A549 (cell line): Measurements from ENCODE around the gene WSCD1. TPM values are rescaled to one million over a fixed set of nuclear protein-coding genes. Genes with fewer than 3 reads are reported as not detected.

Source experiments
- ATAC-seq, 2 experiments: fragments of 200-7000 bp in 1 of 2; fragments of >200 bp in 1 of 2; cut with Nextera tagmentation in 1 of 2; cut with Tn5 transposase in 1 of 2; 3 replicates each; pipeline versions ENCODE4 v1.8.0 to v1.9.1; 2018 to 2020; ENCODE audit warnings: mild to moderate bottlenecking in 1 of 2, moderate library complexity in 1 of 2
- CTCF ChIA-PET: fragments of 300-600 bp; sonication (Branson Sonifier 250); formaldehyde crosslinking; extraction: SDS; loops from one replicate; lab custom pipeline; 2021; ENCODE audit warnings: antibody characterized with exemption, inconsistent platforms; lab: Yijun Ruan, JAX
- POLR2A ChIA-PET: fragments of 350-600 bp; formaldehyde crosslinking; extraction: SDS; loops from one replicate; lab custom pipeline; 2021; ENCODE audit warnings: antibody characterized with exemption, inconsistent platforms; lab: Yijun Ruan, JAX
- DNase-seq, 2 experiments: peaks; one replicate each; pipeline versions ENCODE4 v3.0.0 to v3.0.0-alpha.2; 2011 to 2016; ENCODE audit warnings: low read depth in 1 of 2, low spot score in 1 of 2
- FAIRE-seq: peaks from 2 replicates; lab custom pipeline; 2011; peaks lifted over from hg19 to GRCh38; lab: Jason Lieb, UNC
- H3K27ac ChIP-seq, 2 experiments: fragments of >200 bp; sonication (Bioruptor Twin); formaldehyde crosslinking; 3 replicates each; pipeline ENCODE4 v1.5.1; 2016 to 2017
- H3K4me1 ChIP-seq: fragments of >200 bp; sonication (Bioruptor Twin); formaldehyde crosslinking; 3 replicates; pipeline ENCODE4 v1.6.1; 2016
- H3K4me2 ChIP-seq: fragments of >200 bp; sonication (Bioruptor Twin); formaldehyde crosslinking; 3 replicates; pipeline ENCODE4 v1.6.1; 2016
- H3K4me3 ChIP-seq: fragments of >200 bp; sonication (Bioruptor Twin); formaldehyde crosslinking; 3 replicates; pipeline ENCODE4 v1.5.1; 2016
- H3K9me3 ChIP-seq: fragments of >200 bp; sonication (Bioruptor Twin); formaldehyde crosslinking; 3 replicates; pipeline ENCODE4 v1.6.1; 2016
- ATOH8 ChIP-seq: fragments of 250-450 bp; sonication (Bioruptor Pico); IDR thresholded peaks from 2 replicates; pipeline ENCODE4 v1.5.0; 2020; ENCODE audit warnings: low read depth, mild to moderate bottlenecking, moderate library complexity
- CBX2 ChIP-seq: fragments of 200-600 bp; sonication (generic); IDR thresholded peaks from 2 replicates; pipeline ENCODE4 v1.6.1; 2016; ENCODE audit warnings: low read depth, mild to moderate bottlenecking, borderline replicate concordance
- CTCF ChIP-seq: fragments of >200 bp; sonication (Bioruptor Twin); formaldehyde crosslinking; IDR thresholded peaks from 3 replicates; pipeline ENCODE4 v1.5.1; 2016
- ESRRA ChIP-seq: fragments of 150-350 bp; IDR thresholded peaks from 2 replicates; pipeline ENCODE4 v1.6.1; 2014; ENCODE audit warnings: mild to moderate bottlenecking, low read length, borderline replicate concordance
- FOSB ChIP-seq: fragments of 250-450 bp; sonication (Bioruptor Pico); IDR thresholded peaks from 2 replicates; pipeline ENCODE4 v1.5.0; 2020; ENCODE audit warnings: mild to moderate bottlenecking, moderate library complexity
- FOSL2 ChIP-seq, 2 experiments: fragments of 450-650 bp in 1 of 2; fragments of >200 bp in 1 of 2; sonication (Bioruptor Twin) in 1 of 2; formaldehyde crosslinking; IDR thresholded peaks; 2 replicates each; pipeline versions ENCODE4 v1.5.0 to v1.6.1; 2016 to 2020; ENCODE audit warnings: mild to moderate bottlenecking in 1 of 2, moderate library complexity in 1 of 2
- FOXS1 ChIP-seq: fragments of 250-450 bp; sonication (Bioruptor Pico); IDR thresholded peaks from 2 replicates; pipeline ENCODE4 v1.5.0; 2020; ENCODE audit warnings: mild to moderate bottlenecking, moderate library complexity
- HOXB13 ChIP-seq: fragments of 250-450 bp; sonication (Bioruptor Pico); IDR thresholded peaks from 2 replicates; pipeline ENCODE4 v1.5.0; 2020; ENCODE audit warnings: low read depth, mild to moderate bottlenecking, moderate library complexity
- JUN ChIP-seq, 2 experiments: fragments of >200 bp; sonication (Bioruptor Twin); formaldehyde crosslinking; IDR thresholded peaks; 2 replicates in 1 of 2; 3 replicates in 1 of 2; pipeline ENCODE4 v1.6.1; 2016 to 2017
- MAX ChIP-seq: IDR thresholded peaks from 2 replicates; pipeline ENCODE4 v1.6.1; 2012
- MYC ChIP-seq: IDR thresholded peaks from 2 replicates; pipeline ENCODE4 v1.6.1; 2012; ENCODE audit warnings: mild to moderate bottlenecking, inconsistent platforms, low read length, improper control_type of control experiment, borderline replicate concordance
- PBX3 ChIP-seq: IDR thresholded peaks from 2 replicates; pipeline ENCODE4 v1.6.1; 2012
- RCOR1 ChIP-seq: fragments of 150-350 bp; IDR thresholded peaks from 2 replicates; pipeline ENCODE4 v1.6.1; 2014; ENCODE audit warnings: antibody characterized with exemption, low read length, low read depth
- ZFP36 ChIP-seq: fragments of 450-650 bp; IDR thresholded peaks from 2 replicates; pipeline ENCODE4 v1.6.1; 2014; ENCODE audit warnings: borderline replicate concordance; ENCODE audit not compliant: partially characterized antibody
- ZNF302 ChIP-seq: fragments of 250-450 bp; sonication (Bioruptor Pico); IDR thresholded peaks from 2 replicates; pipeline ENCODE4 v1.9.0; 2021; ENCODE audit warnings: inconsistent platforms, mild to moderate bottlenecking, moderate library complexity
- ZSCAN20 ChIP-seq: fragments of 250-450 bp; sonication (Bioruptor Pico); IDR thresholded peaks from 2 replicates; pipeline ENCODE4 v1.8.0; 2022; ENCODE audit warnings: mild to moderate bottlenecking, moderate library complexity
- WGBS: methylation state at CpG from one replicate; pipeline ENCODE4 v1.1.6; 2017; ENCODE audit errors: missing lambda C conversion rate; 5-methylcytosine and 5-hydroxymethylcytosine counted together
- polyA minus RNA-seq: library from RNA; depleted of rRNA, polyadenylated mRNA; stranded (reverse); fragments of >200 nt; gene quantifications from 2 replicates; pipeline ENCODE4 v1.2.3, GENCODE V29; 2011; rRNA and poly(A)+ RNA removed
- polyA plus RNA-seq, 4 experiments: library from polyadenylated mRNA; depleted of rRNA in 3 of 4; stranded (reverse); fragments of >200 nt; fragmentation: RNase III in 1 of 4; extraction: RNeasy Plus Mini Kit Qiagen cat#74134 plus additional on column Dnase treatment in 1 of 4; gene quantifications; 2 replicates in 3 of 4; 3 replicates in 1 of 4; pipeline ENCODE4 v1.2.3, GENCODE V29; 2011 to 2017
- TF ChIP-seq, protein P1 (sequence below): fragments of 150-350 bp; IDR thresholded peaks from 2 replicates; pipeline ENCODE4 v1.6.1; 2014; ENCODE audit warnings: low read depth, mild to moderate bottlenecking, low read length

WSCD1 gene
- 1.6 and 1.9 TPM in 2 replicates for polyA plus RNA-seq (2011; rRNA removed)
- 2.2 and 2.6 TPM in 2 replicates for polyA plus RNA-seq (2012; cell fraction: cytosol; rRNA removed)
- polyA plus RNA-seq (2012; cell fraction: nucleus; rRNA removed): 3.0 and 4.0 TPM in 2 replicates
- 0.96 to 1.6 TPM (median 0.96 TPM) in 3 replicates for polyA plus RNA-seq (2017; fragmentation: RNase III; extraction: RNeasy Plus Mini Kit Qiagen cat#74134 plus additional on column Dnase treatment)
- 2.2 and 2.4 TPM in 2 replicates for polyA minus RNA-seq

DNA sequence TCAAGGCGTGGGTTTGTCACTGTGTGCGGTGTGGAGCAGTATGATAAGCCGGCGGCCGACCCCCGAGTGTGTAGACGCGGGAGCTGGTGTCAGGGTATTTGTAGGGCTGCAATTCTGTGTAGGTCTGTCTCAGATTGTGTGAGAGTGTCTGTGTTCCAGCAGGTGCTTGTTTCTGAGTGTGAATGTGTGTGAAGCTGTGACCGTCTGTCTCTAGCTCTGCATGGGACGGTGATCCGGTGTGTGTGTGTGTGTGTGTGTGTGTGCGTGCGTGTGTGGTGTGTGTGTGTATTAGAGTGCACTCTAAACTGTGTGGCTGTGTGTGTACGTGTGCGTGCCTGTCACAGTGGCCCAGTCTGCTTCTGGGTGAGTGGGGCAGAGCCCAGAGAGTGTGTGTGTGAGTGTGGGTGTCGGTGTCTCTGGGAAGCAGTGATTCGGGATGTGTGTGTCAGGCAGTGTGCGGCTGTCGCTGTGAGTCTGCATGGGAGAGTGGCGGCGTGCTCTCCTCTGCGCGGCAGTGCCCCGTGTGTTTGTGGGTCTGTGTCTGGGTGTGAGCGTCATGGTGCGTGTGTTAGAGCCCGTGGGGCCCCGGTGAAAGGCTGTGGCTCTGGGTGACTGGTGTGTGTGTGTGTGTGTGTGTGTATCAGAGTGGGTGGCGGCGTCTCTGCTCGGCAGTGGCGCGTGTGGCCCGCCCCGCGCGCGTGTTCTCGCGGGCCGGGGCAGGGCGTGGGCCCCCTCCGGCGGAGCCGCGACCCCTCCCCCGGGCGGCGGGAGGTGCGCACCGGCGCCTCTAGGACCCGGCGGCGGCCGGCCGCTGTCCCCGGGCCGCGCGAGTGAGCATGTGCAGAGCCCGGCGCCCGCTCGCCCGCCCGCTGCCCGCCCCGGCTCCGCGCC lies at the start of gene WSCD1:
Gene WSCD1, plus strand, starts transcription at position 841 of the 891 bp plus-strand sequence. CDS start 10,280 bp downstream, outside the sequence.
- ChIA-PET POLR2A (no interaction called here), CTCF (interaction anchor here (0.7 to 2.9 kb wide), 26 partner anchors 7 to 477 kb away, joined by 3 to 20 read pairs (median 4); no protein-coding TSS in a partner anchor)
- FAIRE-seq: no peak
- H3K27ac ChIP-seq: peak within 1 kb of the TSS; percentile 65 to 85
- H3K4me3 ChIP-seq: peak within 1 kb of the TSS; percentile 66
- H3K9me3 ChIP-seq: no peaks in the 10 kb centered on the region
- peak; percentile 21 to 57 for DNase-seq
- peak; percentile 41 to 72 for ATAC-seq
- peaks cover 15% of the 10 kb centered on the region; the same call in 2 of the 3 replicates for H3K4me1 ChIP-seq
- WGBS: 2% methylated on average over 49 of the region's 71 CpGs
- no peak for TF ChIP-seq CTCF
- TF ChIP-seq MAX: 0 out of 2 replicates have a peak, but pooled peaks have one; percentile 19
- TF ChIP-seq, all 56 proteins: peak for 1
- peak within 1 kb of the TSS; percentile 98 for H3K4me2 ChIP-seq

GRCh38 chr17:6021011-6021400 lies 49.2 kb upstream of the WSCD1 start:
- no peak for TF ChIP-seq FOSL2 (IDR thresholded peaks at IDR 0.05)
- TF ChIP-seq FOSL2 (CRISPR knock-in tag; IDR thresholded peaks at IDR 0.05): no peak
- no peak for TF ChIP-seq ZSCAN20
- no peak for TF ChIP-seq ZNF302 (CRISPR knock-in tag)
- TF ChIP-seq FOXS1 (CRISPR knock-in tag): no peak
- TF ChIP-seq HOXB13 (CRISPR knock-in tag): no peak
- WGBS: 31% methylated on average over 5 of the region's 5 CpGs
- H3K4me3 ChIP-seq: no peak overlapping the region
- no peaks in the 10 kb centered on the region for H3K9me3 ChIP-seq
- no peak for ATAC-seq
- no peak for DNase-seq
- H3K4me1 ChIP-seq: no peaks in the 10 kb centered on the region
- H3K27ac ChIP-seq: no peak overlapping the region
- ChIA-PET POLR2A (no interaction called here), CTCF (no interaction called here)
- H3K4me2 ChIP-seq: no peak overlapping the region
- FAIRE-seq: no peak

DNA sequence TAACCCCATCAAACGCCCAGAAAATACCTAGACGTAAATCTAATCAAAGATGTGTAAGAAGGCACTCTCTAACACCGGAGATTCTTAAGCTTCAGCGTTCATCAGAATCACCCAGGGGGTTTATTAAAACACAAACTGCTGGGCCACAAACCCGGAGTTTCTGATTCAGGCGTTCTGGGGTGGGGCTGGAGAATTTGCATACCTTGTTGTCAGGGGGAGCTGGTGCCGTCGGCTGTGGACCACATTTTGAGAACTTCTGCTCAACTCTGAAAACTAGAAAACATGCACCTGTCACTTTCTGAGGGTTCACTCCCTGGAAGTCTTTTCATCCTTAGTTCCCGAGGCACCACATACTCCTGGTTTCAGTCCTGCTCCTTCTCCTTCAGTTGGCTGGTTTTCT lies 48.6 kb upstream of the WSCD1 start:
- ATAC-seq (no peak), FAIRE-seq (no peak), DNase-seq (no peak)
- Histone ChIP-seq H3K4me2 (no peak overlapping the region), H3K4me1 (no peaks in the 10 kb centered on the region), H3K4me3 (no peak overlapping the region), H3K9me3 (no peaks in the 10 kb centered on the region), H3K27ac (no peak overlapping the region)
- ChIA-PET CTCF (interaction anchor here (1.4 kb wide), 1 partner anchor 8 kb away, joined by 4 read pairs; no protein-coding TSS in a partner anchor), POLR2A (no interaction called here)
- TF ChIP-seq CBX2 (no peak), PBX3 (no peak), MYC (no peak)
- 9% methylated on average over 9 of the region's 9 CpGs for WGBS

- Histone ChIP-seq H3K27ac (no peak overlapping the region), H3K4me1 (no peaks in the 10 kb centered on the region), H3K9me3 (no peaks in the 10 kb centered on the region), H3K4me3 (no peak overlapping the region), H3K4me2 (no peak overlapping the region)
- ATAC-seq: no peak
- WGBS: 23% methylated on average over 6 of the region's 6 CpGs
- no peak for TF ChIP-seq RCOR1
- no peak for TF ChIP-seq FOSB
- TF ChIP-seq, protein P1, sequence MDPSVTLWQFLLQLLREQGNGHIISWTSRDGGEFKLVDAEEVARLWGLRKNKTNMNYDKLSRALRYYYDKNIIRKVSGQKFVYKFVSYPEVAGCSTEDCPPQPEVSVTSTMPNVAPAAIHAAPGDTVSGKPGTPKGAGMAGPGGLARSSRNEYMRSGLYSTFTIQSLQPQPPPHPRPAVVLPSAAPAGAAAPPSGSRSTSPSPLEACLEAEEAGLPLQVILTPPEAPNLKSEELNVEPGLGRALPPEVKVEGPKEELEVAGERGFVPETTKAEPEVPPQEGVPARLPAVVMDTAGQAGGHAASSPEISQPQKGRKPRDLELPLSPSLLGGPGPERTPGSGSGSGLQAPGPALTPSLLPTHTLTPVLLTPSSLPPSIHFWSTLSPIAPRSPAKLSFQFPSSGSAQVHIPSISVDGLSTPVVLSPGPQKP: no peak
- TF ChIP-seq ESRRA: no peak
- TF ChIP-seq MAX: no peak
- TF ChIP-seq JUN (IDR thresholded peaks at IDR 0.05): no peak
- no peak for TF ChIP-seq ZFP36
- no peak for TF ChIP-seq ATOH8 (CRISPR knock-in tag)
- CTCF ChIA-PET: no interaction called here
- FAIRE-seq: no peak
- no peak for DNase-seq
- POLR2A ChIA-PET: no interaction called here
These were observed 46.9 kb upstream of the WSCD1 start for GRCh38 chr17:6023036-6023831.
